GM12878 (cell line): ENCODE data around the gene ROM1. TPM values are rescaled to one million over a fixed set of nuclear protein-coding genes. Genes with fewer than 3 reads are reported as not detected.

ENCODE experiments used
- ATAC-seq: fragments of 200-7000 bp; cut with Tn5 transposase; 3 replicates; pipeline ENCODE4 v1.9.1; 2020; ENCODE audit warnings: mild to moderate bottlenecking, moderate library complexity
- BruUV-seq: library from RNA; stranded (reverse); fragments of 400-500 nt; replicated peaks from 2 replicates; lab custom pipeline; 2021; lab: Mats Ljungman, UMichigan
- CTCF ChIA-PET: fragments of 300-600 bp; sonication (Branson Sonifier 250); formaldehyde crosslinking; extraction: SDS; loops from one replicate; lab custom pipeline; 2021; ENCODE audit warnings: inconsistent platforms; lab: Yijun Ruan, JAX
- POLR2A ChIA-PET: fragments of 350-600 bp; formaldehyde crosslinking; extraction: SDS; loops from one replicate; lab custom pipeline; 2021; ENCODE audit warnings: inconsistent platforms; lab: Charles Lee
- RAD21 ChIA-PET: fragments of 300-600 bp; sonication (Branson Sonifier 250); formaldehyde crosslinking; loops from one replicate; lab custom pipeline; 2023; ENCODE audit warnings: antibody characterized with exemption; ENCODE audit not compliant: unreplicated experiment; lab: Charles Lee
- SMC1A ChIA-PET: fragments of 300-600 bp; sonication (Branson Sonifier 250); formaldehyde crosslinking; loops from one replicate; lab custom pipeline; 2023; ENCODE audit not compliant: unreplicated experiment, uncharacterized antibody; lab: Charles Lee
- DNase-seq: peaks from one replicate; pipeline ENCODE4 v3.0.0-alpha.2; 2011; ENCODE audit warnings: low read depth, low spot score
- FAIRE-seq: peaks from 3 replicates; lab custom pipeline; 2011; peaks lifted over from hg19 to GRCh38; lab: Jason Lieb, UNC
- H2AFZ ChIP-seq: 2 replicates; pipeline ENCODE4 v1.6.0; 2011; ENCODE audit warnings: low read depth, low read length, control low read depth; ENCODE audit not compliant: control insufficient read depth
- H3K27ac ChIP-seq: 2 replicates; pipeline ENCODE4 v1.5.1; 2011; ENCODE audit warnings: control low read depth; ENCODE audit not compliant: control insufficient read depth, insufficient read depth
- H3K27me3 ChIP-seq, 2 experiments: replicated peaks in 1 of 2; 2 replicates each; pipeline versions ENCODE4 v1.6.0 to v1.6.1; 2011; ENCODE audit warnings: low read length in 1 of 2; ENCODE audit not compliant: control insufficient read depth in 2 of 2, insufficient read depth in 2 of 2
- H3K36me3 ChIP-seq, 2 experiments: 2 replicates each; pipeline ENCODE4 v1.5.1; 2011; ENCODE audit warnings: low read length in 1 of 2; ENCODE audit not compliant: control insufficient read depth in 2 of 2, insufficient read depth in 2 of 2
- H3K4me1 ChIP-seq: 2 replicates; pipeline ENCODE4 v1.6.1; 2011; ENCODE audit warnings: mild to moderate bottlenecking, low read length, moderate library complexity, mixed read lengths; ENCODE audit not compliant: control insufficient read depth, insufficient read depth
- H3K4me2 ChIP-seq: 2 replicates; pipeline ENCODE4 v1.6.0; 2011; ENCODE audit warnings: control low read depth; ENCODE audit not compliant: control insufficient read depth, insufficient read depth
- H3K4me3 ChIP-seq: fragments of 200-600 bp; sonication (generic); 2 replicates; pipeline ENCODE4 v1.5.1; 2016
- H3K79me2 ChIP-seq: 2 replicates; pipeline ENCODE4 v1.6.0; 2011; ENCODE audit warnings: low read length; ENCODE audit not compliant: control insufficient read depth, insufficient read depth
- H3K9ac ChIP-seq: 2 replicates; pipeline ENCODE4 v1.8.0; 2011; ENCODE audit warnings: low read length, control low read depth, mixed read lengths; ENCODE audit not compliant: control insufficient read depth, insufficient read depth
- H3K9me3 ChIP-seq: replicated peaks from 3 replicates; pipeline ENCODE4 v1.5.1; 2011; ENCODE audit warnings: mild to moderate bottlenecking, low read length; ENCODE audit not compliant: control insufficient read depth, insufficient read depth
- H4K20me1 ChIP-seq: 2 replicates; pipeline ENCODE4 v1.6.0; 2011; ENCODE audit not compliant: control insufficient read depth, insufficient read depth
- BCL3 ChIP-seq: IDR thresholded peaks from 2 replicates; pipeline ENCODE4 v1.6.1; 2011; ENCODE audit warnings: borderline replicate concordance, low read depth, mild to moderate bottlenecking, moderate library complexity, low read length; ENCODE audit not compliant: insufficient read depth, poor library complexity, severe bottlenecking
- BMI1 ChIP-seq: fragments of 450-650 bp; IDR thresholded peaks from 2 replicates; pipeline ENCODE4 v1.6.1; 2016; ENCODE audit warnings: mild to moderate bottlenecking, moderate library complexity, borderline replicate concordance
- CBX5 ChIP-seq: sonication (generic); IDR thresholded peaks from 2 replicates; pipeline ENCODE4 v1.6.1; 2016; ENCODE audit warnings: low read depth, moderate library complexity, mild to moderate bottlenecking, inconsistent platforms
- E4F1 ChIP-seq: fragments of 450-650 bp; IDR thresholded peaks from 2 replicates; pipeline ENCODE4 v1.6.1; 2018; ENCODE audit warnings: borderline replicate concordance, mild to moderate bottlenecking; ENCODE audit not compliant: partially characterized antibody
- HSF1 ChIP-seq: fragments of 150-350 bp; IDR thresholded peaks from 2 replicates; pipeline ENCODE4 v1.6.1; 2014; ENCODE audit warnings: mild to moderate bottlenecking, low read depth, low read length
- MXI1 ChIP-seq: fragments of 150-350 bp; IDR thresholded peaks from 2 replicates; pipeline ENCODE4 v1.6.1; 2011; ENCODE audit warnings: low read depth, mild to moderate bottlenecking, inconsistent platforms, low read length, improper control_type of control experiment
- NR2F1 ChIP-seq: fragments of 450-650 bp; conservative IDR thresholded peaks from 2 replicates; pipeline ENCODE4 v1.6.1; 2017; ENCODE audit warnings: mild to moderate bottlenecking
- SIX5 ChIP-seq: IDR thresholded peaks from 2 replicates; pipeline ENCODE4 v1.6.1; 2011; ENCODE audit warnings: mild to moderate bottlenecking, low read depth, low read length, moderate library complexity; ENCODE audit not compliant: severe bottlenecking
- SREBF2 ChIP-seq: IDR thresholded peaks from 2 replicates; pipeline ENCODE4 v1.6.1; 2012; ENCODE audit warnings: mild to moderate bottlenecking, low read length
- STAT1 ChIP-seq: fragments of 450-650 bp; conservative IDR thresholded peaks from 2 replicates; pipeline ENCODE4 v1.6.1; 2014; ENCODE audit warnings: antibody characterized with exemption, mild to moderate bottlenecking
- WRNIP1 ChIP-seq: IDR thresholded peaks from 2 replicates; pipeline ENCODE4 v1.6.1; 2011; ENCODE audit warnings: low read depth, low read length, improper control_type of control experiment, borderline replicate concordance
- ZNF217 ChIP-seq: fragments of 450-650 bp; IDR thresholded peaks from 2 replicates; pipeline ENCODE4 v1.6.1; 2017; ENCODE audit warnings: antibody characterized with exemption, mild to moderate bottlenecking
- WGBS: methylation state at CpG from one replicate; pipeline ENCODE4 v1.1.6; 2016; ENCODE audit warnings: low lambda C conversion rate; ENCODE audit not compliant: insufficient replicate concordance, insufficient coverage; ENCODE audit errors: missing lambda C conversion rate; 5-methylcytosine and 5-hydroxymethylcytosine counted together
- in situ Hi-C: fragments of 300-500 bp; cut with MboI; formaldehyde crosslinking; loops from 9 replicates; pipeline ENCODE4 v1.14.3; 2018; ENCODE audit warnings: mixed read lengths
- intact Hi-C: fragments of 100-400 bp; cut with micrococcal nuclease; formaldehyde crosslinking; loops from one replicate; pipeline ENCODE4 v1.14.2; 2022; ENCODE audit not compliant: unreplicated experiment
- polyA plus RNA-seq, 11 experiments: library from polyadenylated mRNA; depleted of rRNA in 4 of 11; unstranded in 6 of 11; stranded (reverse) in 5 of 11; fragments of >200 nt; fragmentation: Nextera tagmentation in 4 of 11; fragmentation: Illumina TruSeq in 1 of 11; extraction: Ambion mirVana in 4 of 11; extraction: Trizol in 1 of 11; gene quantifications; 1 replicate in 1 of 11; 2 replicates in 10 of 11; pipeline versions ENCODE4 v1.2.1 to v1.2.3, GENCODE V29; 2011 to 2016; ENCODE audit warnings: inconsistent platforms in 2 of 11, missing spikeins in 2 of 11, low read depth in 1 of 11
- total RNA-seq, 4 experiments: library from RNA; depleted of rRNA in 3 of 4; stranded (reverse); fragments of >200 nt in 3 of 4; fragmentation: Illumina TruSeq in 1 of 4; extraction: Trizol in 1 of 4; gene quantifications; 2 replicates each; pipeline versions ENCODE4 v1.2.1 to v1.2.3, GENCODE V29; 2013 to 2021

Gene ROM1
- total and polyA plus RNA-seq, 10 of the 15 experiments (the other 5 are each of a cell fraction or from before 2014, with no cell fraction given): 0.42 to 3.0 (median 1.1) TPM

GRCh38 chr11:62603776-62604299, 9.2 kb upstream of the ROM1 start:
- Histone ChIP-seq H3K27me3 (no peaks in the 10 kb centered on the region), H3K27ac (no peak overlapping the region), H4K20me1 (no peaks in the 10 kb centered on the region; the same call in 1 of the 2 replicates), H3K4me1 (peaks cover 14% of the 10 kb centered on the region), H3K9me3 (no peaks in the 10 kb centered on the region), H3K36me3 (peaks cover 3 to 16% of the 10 kb centered on the region in 2 experiments; a peak in 3 of 4 replicates), H2AFZ (no peak overlapping the region), H3K79me2 (peaks cover 27% of the 10 kb centered on the region), H3K9ac (no peak overlapping the region), H3K4me3 (no peak overlapping the region), H3K4me2 (no peak overlapping the region)
- ChIA-PET RAD21 (interaction anchor here (0.9 kb wide), 1 partner anchor 12 kb away, joined by 4 read pairs; the partner anchor contains the start of gene TUT1), SMC1A (no interaction called here), CTCF (no interaction called here), POLR2A (interaction anchor here (0.6 to 1.4 kb wide), 3 partner anchors 8 to 36 kb away, joined by 3 to 5 read pairs (median 3); partner anchors contain the start of gene B3GAT3)
- in situ Hi-C loops: no loop called here
- no peak for ATAC-seq
- no peak for FAIRE-seq
- BruUV-seq: no TSS peak
- 80% methylated on average over 8 of the region's 8 CpGs for WGBS
- TF ChIP-seq MXI1 (no peak), WRNIP1 (no peak), SIX5 (no peak), HSF1 (no peak), NR2F1 (no peak), STAT1 (no peak), SREBF2 (no peak), CBX5 (no peak), BCL3 (no peak), BMI1 (no peak), ZNF217 (no peak), E4F1 (no peak)
- no peak for DNase-seq
- intact Hi-C loops: loop anchor here (5.0 kb wide), 2 partner anchors 103 to 123 kb away; partner anchors contain the start of genes BSCL2, GNG3, HNRNPUL2 and TTC9C
